Measurements from ENCODE around the gene PREPL.

- TF ChIP-seq POLR2A (IDR thresholded peaks at IDR 0.05; ENCODE audit: low read length): no peak
- TF ChIP-seq GATA1 (IDR thresholded peaks at IDR 0.05; ENCODE audit: low read depth, low read length): no peak
These were observed 30.5 kb downstream of the PREPL start for GRCh38 chr2:44330801-44331200.

All from erythroblast (primary cell).